HepG2 (cell line): ENCODE data around the gene SEPTIN10. TPM values are rescaled to one million over a fixed set of nuclear protein-coding genes. Genes with fewer than 3 reads are reported as not detected.

Experiments used
- ATAC-seq: fragments of 200-7000 bp; cut with Tn5 transposase; 3 replicates; pipeline ENCODE4 v1.9.1; 2020; ENCODE audit warnings: mild to moderate bottlenecking, moderate library complexity
- BruUV-seq: library from RNA; stranded (reverse); fragments of 400-500 nt; replicated peaks from 2 replicates; lab custom pipeline; 2021; lab: Mats Ljungman, UMichigan
- CTCF ChIA-PET: fragments of 300-600 bp; formaldehyde crosslinking; extraction: SDS; loops from one replicate; lab custom pipeline; 2021; ENCODE audit warnings: low total read pairs, inconsistent platforms, low intra/inter-chr PET ratio; lab: Yijun Ruan, JAX
- POLR2A ChIA-PET: fragments of 350-600 bp; sonication (Branson Sonifier 250); formaldehyde crosslinking; loops from one replicate; lab custom pipeline; 2020; ENCODE audit warnings: antibody characterized with exemption, inconsistent platforms; lab: Yijun Ruan, JAX
- DNase-seq: peaks from one replicate; pipeline ENCODE4 v3.0.0-alpha.2; 2015; ENCODE audit warnings: low spot score
- FAIRE-seq: peaks from 3 replicates; lab custom pipeline; 2011; peaks lifted over from hg19 to GRCh38; lab: Jason Lieb, UNC
- H2AFZ ChIP-seq: one replicate; pipeline ENCODE4 v1.6.1; 2011; ENCODE audit warnings: low read length, inconsistent platforms
- H3K27ac ChIP-seq: fragments of 300-600 bp; 3 replicates; pipeline ENCODE4 v1.8.0; 2011; ENCODE audit warnings: mixed run types, mild to moderate bottlenecking, mixed read lengths, low read length, inconsistent platforms; ENCODE audit not compliant: insufficient read depth; ENCODE audit errors: extremely low read length
- H3K27me3 ChIP-seq, 2 experiments: fragments of 200-600 bp in 1 of 2; 2 replicates in 1 of 2; 3 replicates in 1 of 2; pipeline versions ENCODE4 v1.6.0 to v1.8.0; 2011; ENCODE audit warnings: low read length in 2 of 2, mild to moderate bottlenecking in 2 of 2, moderate library complexity in 2 of 2, inconsistent platforms in 1 of 2; ENCODE audit not compliant: insufficient read depth in 2 of 2, control insufficient read depth in 1 of 2
- H3K36me3 ChIP-seq, 2 experiments: fragments of 200-600 bp in 1 of 2; replicated peaks in 1 of 2; 2 replicates in 1 of 2; 3 replicates in 1 of 2; pipeline versions ENCODE4 v1.5.1 to v1.8.0; 2011; ENCODE audit warnings: low read length in 2 of 2, inconsistent platforms in 1 of 2; ENCODE audit not compliant: insufficient read depth in 2 of 2, control insufficient read depth in 1 of 2
- H3K4me1 ChIP-seq: 2 replicates; pipeline ENCODE4 v1.5.1; 2012; ENCODE audit warnings: low read length, inconsistent platforms; ENCODE audit not compliant: insufficient read depth
- H3K4me2 ChIP-seq: 2 replicates; pipeline ENCODE4 v1.6.0; 2011; ENCODE audit warnings: low read depth, low read length, inconsistent platforms
- H3K4me3 ChIP-seq, 3 experiments: fragments of 200-600 bp in 1 of 3; sonication (generic), shearing (Covaris generic) in 1 of 3; replicated peaks in 1 of 3; 2 replicates each; pipeline ENCODE4 v1.5.1; 2011 to 2016; ENCODE audit warnings: low read length in 3 of 3, inconsistent platforms in 2 of 3, low read depth in 2 of 3, mild to moderate bottlenecking in 2 of 3, control low read depth in 1 of 3, mixed read lengths in 1 of 3; ENCODE audit not compliant: insufficient read depth in 1 of 3
- H3K79me2 ChIP-seq: one replicate; pipeline ENCODE4 v1.6.1; 2011; ENCODE audit warnings: low read length, inconsistent platforms; ENCODE audit not compliant: insufficient read depth
- H3K9ac ChIP-seq: 2 replicates; pipeline ENCODE4 v1.6.0; 2011; ENCODE audit warnings: mild to moderate bottlenecking, low read depth, low read length, inconsistent platforms; ENCODE audit not compliant: insufficient read depth
- H3K9me3 ChIP-seq: 2 replicates; pipeline ENCODE4 v1.5.1; 2012; ENCODE audit warnings: mild to moderate bottlenecking, low read length
- H4K20me1 ChIP-seq: 2 replicates; pipeline ENCODE4 v1.6.0; 2011; ENCODE audit warnings: inconsistent platforms, mild to moderate bottlenecking, low read length, moderate library complexity; ENCODE audit not compliant: insufficient read depth
- ARNT2 ChIP-seq: sonication (generic); formaldehyde crosslinking; IDR thresholded peaks from 2 replicates; pipeline ENCODE4 v1.8.0; 2022; ENCODE audit warnings: mild to moderate bottlenecking, low read depth, missing genetic modification reagents, moderate library complexity
- EZH2 ChIP-seq: conservative IDR thresholded peaks from 2 replicates; pipeline ENCODE4 v1.6.1; 2012; ENCODE audit warnings: mild to moderate bottlenecking, low read depth, low read length, moderate library complexity
- HNRNPUL1 ChIP-seq: fragments of 200-400 bp; formaldehyde crosslinking; IDR thresholded peaks from 2 replicates; pipeline ENCODE4 v1.6.1; 2017; ENCODE audit warnings: low read depth, mild to moderate bottlenecking, low read length, moderate library complexity
- KDM3A ChIP-seq: IDR thresholded peaks from 2 replicates; pipeline ENCODE4 v1.6.1; 2018; ENCODE audit warnings: low read depth, missing compliant biosample characterization
- ZKSCAN8 ChIP-seq: IDR thresholded peaks from 2 replicates; pipeline ENCODE4 v1.6.1; 2016; ENCODE audit warnings: borderline replicate concordance, missing genetic modification reagents, missing compliant biosample characterization
- ZNF136 ChIP-seq: sonication (generic); formaldehyde crosslinking; IDR thresholded peaks from 2 replicates; pipeline ENCODE4 v1.8.1; 2022; ENCODE audit warnings: low read depth, mild to moderate bottlenecking, moderate library complexity, missing genetic modification reagents
- ZNF530 ChIP-seq: sonication (generic); formaldehyde crosslinking; IDR thresholded peaks from 2 replicates; pipeline ENCODE4 v1.5.0; 2020; ENCODE audit warnings: low read depth, mild to moderate bottlenecking, missing genetic modification reagents
- ZSCAN21 ChIP-seq: sonication (generic); formaldehyde crosslinking; IDR thresholded peaks from 2 replicates; pipeline ENCODE4 v1.8.0; 2022; ENCODE audit warnings: mild to moderate bottlenecking, missing genetic modification reagents, moderate library complexity, borderline replicate concordance
- WGBS: methylation state at CpG from one replicate; pipeline ENCODE4 v1.1.6; 2017; ENCODE audit warnings: low lambda C conversion rate; 5-methylcytosine and 5-hydroxymethylcytosine counted together
- in situ Hi-C: cut with HindIII; loops from 2 replicates; pipeline ENCODE4 v1.10.0; 2017; ENCODE audit warnings: low pct_unique_long_range_greater_than_20kb; ENCODE audit not compliant: extremely low pct_ligation_motif_present
- intact Hi-C: fragments of 100-400 bp; cut with micrococcal nuclease; formaldehyde crosslinking; loops from one replicate; pipeline ENCODE4 v1.10.0; 2022; ENCODE audit not compliant: unreplicated experiment
- polyA plus RNA-seq, 8 experiments: library from polyadenylated mRNA; depleted of rRNA in 3 of 8; stranded (reverse) in 7 of 8; unstranded in 1 of 8; fragments of >200 nt; fragmentation: Illumina TruSeq in 4 of 8; extraction: Trizol in 4 of 8; gene quantifications; 2 replicates each; pipeline versions ENCODE4 v1.2.1 to v1.2.3, GENCODE V29; 2011 to 2016; ENCODE audit warnings: low read depth in 4 of 8, missing spikeins in 1 of 8, mixed read lengths in 1 of 8; ENCODE audit not compliant: insufficient read depth in 1 of 8
- total RNA-seq, 5 experiments: library from RNA; depleted of rRNA; stranded (reverse); fragments of >200 nt; fragmentation: Illumina TruSeq; extraction: Trizol; gene quantifications; 2 replicates each; pipeline ENCODE4 v1.2.3, GENCODE V29; 2016; ENCODE audit warnings: low read depth in 1 of 5
- TF ChIP-seq, protein P1 (sequence below): sonication (generic); formaldehyde crosslinking; IDR thresholded peaks from 2 replicates; pipeline ENCODE4 v1.8.0; 2022; ENCODE audit warnings: mild to moderate bottlenecking, missing genetic modification reagents, moderate library complexity

The SEPTIN10 gene
- total and polyA plus RNA-seq, 2 of the 13 experiments (the other 11 are each of a cell fraction or from before 2014, with no cell fraction given): 45.8 to 67.5 TPM

DNA sequence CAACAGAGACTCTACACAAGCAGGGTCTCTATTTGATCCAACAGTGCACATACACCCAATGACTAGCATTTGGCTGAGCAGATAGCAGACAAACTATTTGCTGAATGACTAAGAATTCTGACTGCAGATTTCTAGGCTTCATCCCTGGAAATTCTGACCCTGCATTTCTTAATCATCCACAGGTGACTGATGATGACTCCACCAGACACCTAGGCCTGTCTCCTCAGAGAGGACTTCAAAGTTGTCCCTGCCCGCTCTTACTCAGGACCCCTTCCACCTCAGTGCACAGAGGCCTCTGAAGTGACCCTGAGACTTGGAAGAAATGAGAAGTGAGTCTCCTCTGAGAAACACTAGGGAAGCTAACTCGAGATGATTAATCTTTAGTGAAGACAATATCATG lies 51.3 kb downstream of the SEPTIN10 start:
- CTCF ChIA-PET: no interaction called here
- peaks cover 21% of the 10 kb centered on the region for H3K4me1 ChIP-seq

DNA sequence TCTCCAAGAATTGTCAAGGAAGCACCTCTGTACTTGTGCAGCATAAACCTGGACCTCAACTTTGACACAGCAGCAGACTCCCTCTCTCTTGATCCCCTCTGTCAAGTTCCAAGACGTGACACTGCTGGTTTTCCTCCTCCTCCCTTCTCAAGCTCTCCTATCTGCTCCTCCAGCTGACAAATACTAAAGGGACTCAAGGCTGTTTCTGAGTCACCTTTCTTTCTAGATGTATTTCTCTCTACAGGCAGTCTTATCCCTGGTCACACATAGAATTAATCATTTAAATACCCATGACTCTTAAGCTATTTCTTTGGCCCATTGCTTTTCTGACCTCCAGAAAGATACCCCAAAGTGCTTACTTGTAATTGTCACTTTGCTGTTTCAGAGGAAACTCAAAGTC lies 53.5 kb downstream of the SEPTIN10 start:
- Histone ChIP-seq H4K20me1 (no peaks in the 10 kb centered on the region), H3K27ac (peak overlapping the region; percentile 10), H3K79me2 (no peaks in the 10 kb centered on the region), H3K36me3 (peaks cover 5 to 29% of the 10 kb centered on the region in 2 experiments; a peak in 4 of 5 replicates), H3K9me3 (no peaks in the 10 kb centered on the region), H3K4me2 (no peak overlapping the region), H2AFZ (no peak overlapping the region), H3K4me1 (peaks cover 31% of the 10 kb centered on the region), H3K9ac (no peak overlapping the region), H3K4me3 (no peak overlapping the region), H3K27me3 (no peaks in the 10 kb centered on the region)
- CTCF ChIA-PET: no interaction called here
- POLR2A ChIA-PET: interaction anchor here (0.9 to 1.0 kb wide), 2 partner anchors 14 to 47 kb away, joined by 3 to 4 read pairs; no protein-coding TSS in a partner anchor
- BruUV-seq: no TSS peak
- ATAC-seq (no peak), FAIRE-seq (no peak), DNase-seq (no peak)
- intact Hi-C loops: no loop called here
- TF ChIP-seq, protein P1, sequence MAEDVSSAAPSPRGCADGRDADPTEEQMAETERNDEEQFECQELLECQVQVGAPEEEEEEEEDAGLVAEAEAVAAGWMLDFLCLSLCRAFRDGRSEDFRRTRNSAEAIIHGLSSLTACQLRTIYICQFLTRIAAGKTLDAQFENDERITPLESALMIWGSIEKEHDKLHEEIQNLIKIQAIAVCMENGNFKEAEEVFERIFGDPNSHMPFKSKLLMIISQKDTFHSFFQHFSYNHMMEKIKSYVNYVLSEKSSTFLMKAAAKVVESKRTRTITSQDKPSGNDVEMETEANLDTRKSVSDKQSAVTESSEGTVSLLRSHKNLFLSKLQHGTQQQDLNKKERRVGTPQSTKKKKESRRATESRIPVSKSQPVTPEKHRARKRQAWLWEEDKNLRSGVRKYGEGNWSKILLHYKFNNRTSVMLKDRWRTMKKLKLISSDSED (CRISPR knock-in tag): no peak
- no peak for TF ChIP-seq EZH2
- in situ Hi-C loops: no loop called here
- 100% methylated on average over 1 of the region's 1 CpG for WGBS

More for the DNA sequence above, 51.3 kb downstream of the SEPTIN10 start:
- no peak overlapping the region for H3K4me3 ChIP-seq
- DNase-seq (peak; percentile 33), FAIRE-seq (no peak), ATAC-seq (no peak)
- no peaks in the 10 kb centered on the region for H3K9me3 ChIP-seq
- in situ Hi-C loops: no loop called here
- no peaks in the 10 kb centered on the region for H3K79me2 ChIP-seq
- H2AFZ ChIP-seq: no peak overlapping the region
- TF ChIP-seq ZSCAN21 (CRISPR knock-in tag) (no peak), ZKSCAN8 (CRISPR knock-in tag) (no peak), KDM3A (CRISPR knock-in tag) (no peak), ZNF136 (CRISPR knock-in tag) (no peak), ZNF530 (CRISPR knock-in tag) (no peak), HNRNPUL1 (no peak), ARNT2 (CRISPR knock-in tag) (no peak)
- no peaks in the 10 kb centered on the region for H3K27me3 ChIP-seq
- BruUV-seq: no TSS peak
- H4K20me1 ChIP-seq: no peaks in the 10 kb centered on the region
- no peak overlapping the region for H3K4me2 ChIP-seq
- H3K27ac ChIP-seq: no peak overlapping the region
- 96% methylated on average over 2 of the region's 2 CpGs for WGBS
- intact Hi-C loops: no loop called here
- no peak overlapping the region for H3K9ac ChIP-seq
- POLR2A ChIA-PET: no interaction called here
- peaks cover 14 to 44% of the 10 kb centered on the region in 2 experiments for H3K36me3 ChIP-seq
